Fibroblast of villous mesenchyme (primary cell): ENCODE data around the gene SUPT3H. TPM values are rescaled to one million over a fixed set of nuclear protein-coding genes. Genes with fewer than 3 reads are reported as not detected.
A peak's percentile ranks its signal among the peaks of the same experiment; 100 is the strongest.
"Not testable (repeated sequence)": the region's sequence is repeated elsewhere in the genome, so short reads cannot be mapped to it uniquely, and the experiment has no call there.

Experiments
- DNase-seq: peaks from one replicate; pipeline ENCODE4 v3.0.0-alpha.2; 2010; ENCODE audit warnings: low read depth
- H3K4me3 ChIP-seq: 2 replicates; pipeline ENCODE4 v1.5.1; 2011; ENCODE audit warnings: low read depth, mild to moderate bottlenecking, low read length
- CTCF ChIP-seq: IDR thresholded peaks from 2 replicates; pipeline ENCODE4 v1.5.1; 2012; ENCODE audit warnings: low read depth, mild to moderate bottlenecking, low read length; ENCODE audit not compliant: insufficient read depth
- total RNA-seq: library from RNA; depleted of rRNA; stranded (reverse); fragments of >200 nt; gene quantifications from 2 replicates; pipeline ENCODE4 v1.2.3, GENCODE V29; 2012

SUPT3H gene
- total RNA-seq, 1 donor: 7.8 TPM

GRCh38 chr6:44897316-44897715 is 480.4 kb downstream of the SUPT3H start:
- no peak for TF ChIP-seq CTCF
- peak; percentile 72 for DNase-seq
- no peak overlapping the region for H3K4me3 ChIP-seq

GRCh38 chr6:44896701-44897100 is 481.0 kb downstream of the SUPT3H start:
- no peak overlapping the region for H3K4me3 ChIP-seq
- no peak for TF ChIP-seq CTCF
- no peak for DNase-seq

GRCh38 chr6:44892579-44892978 is 485.2 kb downstream of the SUPT3H start:
- no peak for TF ChIP-seq CTCF
- H3K4me3 ChIP-seq: no peak overlapping the region
- peak; percentile 12 for DNase-seq

- not testable (repeated sequence) for DNase-seq, H3K4me3 ChIP-seq
These were observed 498.7 kb downstream of the SUPT3H start for GRCh38 chr6:44879071-44879470.

- not testable (repeated sequence) for H3K4me3 ChIP-seq, DNase-seq
These were observed 501.1 kb downstream of the SUPT3H start for GRCh38 chr6:44876638-44877037.

- TF ChIP-seq CTCF: no peak
- no peak for DNase-seq
- no peak overlapping the region for H3K4me3 ChIP-seq
These were observed 508.3 kb downstream of the SUPT3H start for GRCh38 chr6:44869321-44869897.

- no peak for DNase-seq
- H3K4me3 ChIP-seq: no peak overlapping the region
- TF ChIP-seq CTCF: no peak
These were observed 508.8 kb downstream of the SUPT3H start for GRCh38 chr6:44868910-44869309.

GRCh38 chr6:44868335-44868668 is 509.4 kb downstream of the SUPT3H start:
- no peak overlapping the region for H3K4me3 ChIP-seq
- no peak for DNase-seq
- no peak for TF ChIP-seq CTCF
